IPS-NIHi7 (cell line): Measurements from ENCODE around the gene SEC14L6.
"Not testable (repeated sequence)": the region's sequence is repeated elsewhere in the genome, so short reads cannot be mapped to it uniquely, and the experiment has no call there.

ENCODE experiments used
- DNase-seq: peaks from one replicate; pipeline ENCODE4 v3.0.0; 2012; ENCODE audit warnings: mixed read lengths; ENCODE audit errors: extremely low spot score

SEC14L6 gene

GRCh38 chr22:30546616-30547015 lies at the start of gene SEC14L6:
Gene SEC14L6, minus strand, starts transcription at chr22:30546741. Its CDS starts 59 bp downstream, at chr22:30546682.
- DNase-seq = no peak

DNA sequence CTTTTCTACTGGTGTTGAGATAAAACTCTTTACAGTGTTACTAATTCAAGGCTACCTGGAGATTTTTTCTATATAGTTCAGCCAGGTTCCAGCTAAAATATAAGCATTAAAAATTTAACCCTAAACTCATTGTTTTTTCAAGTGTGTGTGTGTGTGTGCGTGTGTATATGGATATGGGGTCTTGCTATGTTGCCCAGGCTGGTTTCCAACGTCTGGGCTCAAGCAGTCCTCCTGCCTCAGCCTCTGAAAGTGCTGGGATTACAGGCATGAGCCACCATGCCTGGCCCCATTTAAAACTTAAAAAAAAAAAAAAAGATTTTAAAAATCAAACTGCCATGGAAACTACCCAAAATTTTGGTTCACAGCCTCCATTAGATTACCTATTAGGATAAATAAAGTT lies 49.7 kb upstream of the SEC14L6 start:
- DNase-seq = no peak

- DNase-seq = not testable (repeated sequence)
These were observed 45.8 kb upstream of the SEC14L6 start for GRCh38 chr22:30592360-30592713.

DNA sequence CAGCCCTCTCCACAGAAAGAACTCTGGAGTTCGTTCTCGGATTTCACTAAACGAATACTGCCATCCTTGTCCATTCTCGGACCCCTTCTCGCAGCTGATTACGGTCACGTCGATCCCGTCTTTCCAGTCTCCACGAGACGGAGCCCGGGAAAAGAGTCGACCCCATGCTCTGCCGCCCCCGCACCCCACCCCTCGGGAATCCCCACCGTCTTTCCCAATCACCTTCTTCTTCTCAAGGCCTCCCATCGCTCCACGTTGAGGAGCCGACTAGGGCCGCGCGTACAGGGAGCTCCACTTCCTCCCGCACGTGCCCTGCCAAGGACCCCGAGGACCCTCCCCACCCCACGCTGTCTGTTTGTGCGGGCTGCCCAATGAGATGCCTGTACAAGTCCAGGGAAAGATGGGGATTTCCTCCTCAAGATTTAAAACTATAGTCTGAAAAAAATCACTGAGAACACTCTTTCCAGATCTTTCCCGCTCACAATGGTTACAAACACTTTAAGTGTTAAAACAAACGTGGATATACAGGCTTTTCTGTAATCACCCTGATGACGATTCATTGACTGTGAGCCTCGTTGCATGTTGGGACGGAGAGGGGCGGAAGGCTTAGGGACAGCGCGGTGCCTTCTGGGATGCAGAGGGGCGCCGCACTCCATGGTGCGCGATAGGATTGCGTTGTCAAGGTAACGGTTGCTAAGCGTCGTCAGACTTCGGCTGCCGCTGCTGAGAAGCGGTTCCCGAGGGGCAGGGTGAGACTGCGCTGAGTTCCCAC lies 45.2 kb upstream of the SEC14L6 start, which contains the start of gene PES1:
TSS of gene PES1 (minus strand) at position 323 of the 772 bp plus-strand sequence. CDS start at position 246, 77 bp downstream.
- DNase-seq = peak; percentile 97

DNA sequence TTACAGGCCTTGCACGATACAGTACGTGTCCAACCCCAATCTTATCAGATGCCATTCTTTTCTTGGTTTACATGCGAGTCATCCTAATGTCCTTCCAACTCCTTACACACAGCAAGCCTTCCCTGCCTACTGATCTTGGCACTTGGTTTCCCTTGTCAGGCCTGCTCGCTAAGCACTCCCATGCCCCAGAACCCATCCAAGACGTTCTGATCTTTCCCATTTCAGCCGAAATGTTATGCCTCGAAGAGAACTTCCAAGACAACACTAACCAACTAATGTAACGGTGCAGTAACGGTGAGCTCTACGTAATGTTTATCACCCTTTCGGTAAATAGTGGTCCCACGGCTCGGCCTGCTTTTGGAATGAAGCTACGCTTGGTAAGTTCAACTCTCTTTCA lies 44.6 kb upstream of the SEC14L6 start:
- no peak for DNase-seq

DNA sequence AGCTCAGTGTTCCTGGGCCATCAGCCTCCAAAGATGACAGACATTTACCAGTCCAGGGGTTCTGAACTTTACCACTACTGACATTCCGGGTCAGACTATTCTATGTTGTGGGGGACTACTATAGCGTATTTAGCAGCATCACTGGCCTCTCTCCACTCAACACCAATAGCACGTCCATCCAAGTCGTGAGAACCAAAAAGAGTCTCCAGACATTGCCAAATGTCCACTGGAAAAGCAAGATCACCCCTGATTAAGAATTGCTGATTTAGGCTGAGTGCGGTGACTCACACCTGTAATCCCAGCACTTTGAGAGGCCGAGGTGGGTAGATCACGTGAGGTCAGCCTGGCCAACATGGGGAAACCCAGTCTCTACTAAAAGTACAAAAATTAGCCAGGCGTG lies 39.9 kb upstream of the SEC14L6 start:
- DNase-seq = no peak

GRCh38 chr22:30584441-30584840 lies 37.9 kb upstream of the SEC14L6 start:
- no peak for DNase-seq

- no peak for DNase-seq
These were observed 36.4 kb upstream of the SEC14L6 start for GRCh38 chr22:30582788-30583545.

GRCh38 chr22:30582051-30582450 lies 35.5 kb upstream of the SEC14L6 start:
- DNase-seq = no peak

DNA sequence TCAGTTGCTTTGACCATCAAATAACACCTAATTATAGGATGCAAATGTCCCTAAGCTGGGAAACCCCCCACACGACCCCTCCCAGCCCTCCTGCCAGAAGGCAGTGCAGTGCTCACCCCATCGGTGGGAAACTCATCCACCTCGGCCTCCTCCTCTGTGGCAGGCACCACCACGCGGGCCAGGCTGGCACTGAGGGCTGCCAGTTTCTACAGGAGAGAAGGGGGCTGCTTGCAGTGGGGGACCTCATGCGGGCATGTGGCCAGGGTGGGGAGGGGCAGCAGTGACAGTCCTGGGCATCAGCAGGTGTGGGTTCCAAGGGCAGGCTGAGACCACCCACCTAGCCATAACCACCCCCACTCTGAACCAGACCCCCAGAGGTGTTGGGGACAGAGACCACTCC lies 34.4 kb upstream of the SEC14L6 start:
- no peak for DNase-seq

DNA sequence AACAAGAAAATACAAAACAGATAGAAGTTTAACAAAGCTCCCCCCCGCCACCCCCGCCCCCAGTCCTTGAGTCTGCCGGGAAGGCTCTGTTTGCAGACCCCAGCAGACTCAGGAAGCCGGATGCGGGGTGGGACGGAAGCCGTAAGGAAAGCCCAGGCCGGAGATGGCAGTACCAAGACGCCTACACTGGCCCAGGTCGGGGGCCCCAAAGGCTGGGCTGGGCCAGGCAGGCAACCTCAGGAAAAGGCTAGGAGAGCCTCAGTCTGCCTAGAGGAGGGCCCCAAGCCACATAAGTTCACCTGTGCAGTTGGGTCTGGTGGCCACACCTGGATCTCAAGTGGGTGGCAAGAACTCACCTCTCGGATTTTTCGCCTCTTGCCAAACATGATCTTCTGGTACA lies 31.9 kb upstream of the SEC14L6 start:
- DNase-seq = no peak

DNA sequence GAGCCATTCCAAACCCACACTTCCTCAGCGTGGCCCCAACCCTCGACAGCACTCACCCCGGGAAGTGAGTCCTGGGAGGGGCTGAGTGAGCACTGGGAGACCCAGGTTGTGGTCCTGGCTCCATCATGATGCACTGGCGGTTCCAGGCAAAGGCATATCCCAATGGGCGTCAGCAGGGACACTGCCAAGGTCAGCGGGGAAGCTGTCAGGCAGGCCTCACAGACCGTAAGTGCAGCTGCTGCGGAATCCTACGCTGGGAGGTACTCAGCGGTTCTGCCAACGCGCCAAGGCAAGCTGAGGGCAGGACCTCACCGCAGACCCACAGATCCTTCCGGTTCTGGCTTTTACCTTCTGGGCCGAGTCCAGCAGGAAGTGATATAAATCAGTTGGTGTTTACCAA lies 29.3 kb upstream of the SEC14L6 start:
- DNase-seq = no peak

DNA sequence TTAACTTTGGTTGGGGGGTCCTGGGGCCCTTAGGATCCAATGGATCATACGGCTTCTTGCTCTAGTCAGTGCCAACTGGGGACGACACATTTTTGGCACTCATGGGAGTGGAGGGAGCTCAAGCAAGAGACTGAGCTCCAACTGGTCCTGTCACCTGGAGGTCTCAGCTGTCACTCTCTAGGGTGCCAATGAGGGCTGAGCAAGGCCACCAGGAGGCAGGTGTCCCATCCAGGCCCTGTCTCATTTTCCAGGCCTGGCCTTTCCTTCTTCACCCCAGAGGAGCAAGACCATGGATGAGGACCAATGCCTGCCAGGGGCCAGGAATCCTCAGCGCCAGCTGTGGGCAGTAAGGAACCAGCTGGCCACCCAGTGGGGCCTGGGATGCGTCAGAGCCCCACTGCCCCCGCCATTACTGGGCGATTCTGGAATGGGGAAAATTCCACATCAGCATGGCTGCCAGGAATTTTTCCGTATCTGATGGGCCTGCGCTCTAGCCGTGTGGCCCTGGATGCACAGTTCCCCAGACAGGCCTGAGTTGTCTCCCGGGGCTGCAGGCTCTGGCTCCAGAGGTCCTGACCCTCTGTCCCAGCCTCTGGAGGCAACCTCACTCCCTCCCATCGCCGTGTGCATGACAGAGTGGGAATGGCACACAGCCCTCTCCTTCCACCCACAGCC lies 28.6 kb upstream of the SEC14L6 start:
- DNase-seq = peak; percentile 66

- DNase-seq = peak; percentile 92
These were observed 27.8 kb upstream of the SEC14L6 start, which contains the start of gene GAL3ST1 for GRCh38 chr22:30574095-30574981. Gene GAL3ST1, minus strand, starts transcription at chr22:30574665. Its CDS starts 17,273 bp downstream, at chr22:30557392.

DNA sequence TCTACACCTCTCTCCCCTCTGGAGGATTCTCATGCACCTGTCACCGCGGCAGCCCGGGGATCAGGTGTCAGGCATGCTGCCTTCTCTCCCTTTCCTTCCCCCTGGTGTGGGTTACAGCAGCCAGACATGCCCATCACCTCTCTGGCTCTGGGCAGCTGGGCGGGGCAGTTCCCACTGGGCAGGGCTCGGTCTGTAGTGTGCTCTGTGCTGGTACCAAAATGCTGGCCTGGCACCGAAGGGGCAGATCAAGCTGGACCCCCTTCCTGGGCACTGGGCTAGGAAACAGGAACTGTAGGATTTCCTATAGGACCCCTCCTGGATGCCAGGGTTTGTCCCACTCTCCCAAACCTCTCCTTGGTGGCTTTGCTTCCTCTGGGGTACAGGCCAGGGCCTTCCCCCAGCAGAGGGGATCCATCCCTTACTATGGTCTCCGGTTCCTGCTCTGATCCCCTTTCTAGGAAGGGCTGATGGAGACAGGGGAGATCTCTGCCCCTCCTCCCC lies 27.1 kb upstream of the SEC14L6 start:
- DNase-seq = no peak

DNA sequence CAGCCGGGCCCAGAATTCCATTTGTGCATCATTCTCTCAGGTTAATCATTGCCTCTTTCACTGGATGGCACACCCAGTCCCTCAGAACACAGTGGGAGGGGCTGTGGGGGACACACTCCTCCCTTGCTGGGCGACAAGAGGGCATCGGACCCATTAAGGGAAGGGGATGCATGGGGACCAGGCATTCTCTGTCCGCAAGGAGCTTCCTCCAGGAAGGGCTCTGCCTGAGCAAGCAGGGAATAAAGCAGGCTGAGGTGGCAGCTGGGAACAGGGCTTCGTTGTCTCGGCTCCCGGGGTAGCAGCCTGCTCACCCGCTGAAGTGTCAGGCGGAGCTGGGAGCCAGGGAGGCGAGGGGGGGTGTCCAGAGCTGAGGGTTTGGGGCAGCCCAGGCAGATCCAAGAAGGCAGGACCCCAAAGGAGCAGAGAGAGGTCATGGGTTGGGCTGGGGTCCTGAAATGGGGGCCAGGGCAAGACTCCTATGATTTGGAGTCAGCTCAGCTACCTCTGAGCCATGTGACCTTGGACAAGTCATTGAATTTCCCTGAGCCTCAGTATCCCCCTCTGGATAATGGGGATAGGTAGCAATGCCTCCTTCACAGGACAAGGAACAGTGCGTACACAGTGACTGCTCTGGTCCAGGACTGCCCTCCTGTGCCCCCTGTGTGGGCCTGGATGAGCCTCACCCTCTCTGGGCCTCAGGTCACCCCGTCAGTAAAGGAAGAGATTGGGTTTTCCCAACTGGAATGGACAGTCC lies 26.5 kb upstream of the SEC14L6 start:
- no peak for DNase-seq

GRCh38 chr22:30572210-30572609 lies 25.7 kb upstream of the SEC14L6 start:
- no peak for DNase-seq

DNA sequence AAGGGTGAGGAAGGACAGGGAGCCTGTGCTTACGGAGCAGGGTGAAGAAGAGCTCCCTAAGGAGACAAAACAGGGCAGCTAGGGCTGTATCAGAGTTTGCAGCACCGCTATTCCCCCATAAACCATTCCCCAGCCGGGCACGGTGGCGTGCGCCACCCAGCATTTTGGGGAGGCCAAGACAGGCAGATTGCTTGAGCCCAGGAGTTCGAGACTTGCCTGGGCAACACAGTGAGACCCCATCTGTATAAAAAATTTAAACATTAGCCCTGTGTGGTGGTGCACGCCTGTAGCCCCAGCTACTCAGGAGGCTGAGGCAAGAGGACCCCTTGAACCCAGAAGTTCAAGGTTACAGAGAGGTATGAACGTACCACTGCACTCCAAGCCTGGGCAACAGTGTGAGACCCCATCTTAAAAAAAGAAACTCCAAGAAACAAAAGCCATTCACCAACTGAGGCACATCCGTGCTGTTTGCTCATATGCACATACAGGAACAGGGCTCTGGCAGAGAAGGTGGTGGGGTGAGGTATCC lies 23.2 kb upstream of the SEC14L6 start:
- DNase-seq = no peak

DNA sequence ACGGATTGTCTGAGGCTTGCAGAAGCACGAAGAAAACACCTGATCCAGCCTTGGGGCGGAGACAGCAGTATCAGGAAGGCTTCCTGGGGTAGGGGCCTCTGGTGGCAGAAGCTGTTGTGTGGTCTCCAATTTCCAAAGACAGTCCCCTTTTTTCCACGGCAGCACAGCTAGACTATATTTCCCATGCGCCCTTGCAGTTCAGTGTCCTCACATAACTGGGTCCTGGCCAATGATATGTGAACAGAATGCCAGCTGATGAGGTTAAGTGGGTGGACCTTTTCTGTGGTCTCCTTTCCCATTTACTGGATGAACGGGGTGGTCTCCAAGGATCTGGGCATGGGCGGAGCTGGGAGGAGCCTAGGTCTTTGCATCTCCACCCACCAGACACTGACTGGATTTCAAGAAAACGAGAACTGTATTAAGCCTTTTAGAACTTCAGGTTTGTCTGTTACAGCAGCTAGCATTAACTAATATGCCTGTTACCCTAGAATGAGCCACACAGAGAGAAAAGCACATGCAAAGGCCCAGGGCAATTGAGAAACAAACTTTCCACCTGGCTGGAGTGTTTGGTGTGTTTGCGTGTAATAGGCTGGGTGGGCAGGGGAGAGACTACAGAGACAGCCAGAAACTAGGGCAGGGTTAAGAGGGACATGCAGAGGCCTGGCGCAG lies 21.7 kb upstream of the SEC14L6 start:
- peak; percentile 30 for DNase-seq

DNA sequence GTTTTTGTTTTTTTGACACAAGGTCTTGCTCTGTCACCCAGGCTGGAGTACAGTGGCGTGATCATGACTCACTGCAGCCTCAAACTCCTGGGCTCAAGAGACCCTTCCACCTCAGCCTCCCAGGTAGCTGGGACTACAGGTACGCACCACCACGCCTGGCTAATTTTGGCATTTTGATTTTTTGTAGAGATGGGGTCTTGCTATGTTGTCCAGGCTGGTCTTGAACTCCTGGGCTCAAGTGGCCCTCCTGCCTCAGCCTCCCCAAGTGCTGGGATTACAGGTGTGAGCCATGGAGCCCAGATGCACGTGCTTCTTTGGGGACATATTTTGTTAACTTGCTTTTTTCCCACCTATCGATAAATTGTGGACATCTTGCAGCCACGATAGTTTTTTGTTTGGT lies 20.7 kb upstream of the SEC14L6 start:
- DNase-seq = not testable (repeated sequence)
